Left lung (tissue), 10 donors: ENCODE results near the gene AVL9. TPM values are rescaled to one million over a fixed set of nuclear protein-coding genes. Genes with fewer than 3 reads are reported as not detected.
A peak's percentile ranks its signal among the peaks of the same experiment; 100 is the strongest.

ENCODE experiments used
- ATAC-seq: fragments of 200-7000 bp; cut with Tn5 transposase; one replicate; pipeline ENCODE4 v1.9.1; 2020; ENCODE audit warnings: moderate library complexity
- DNase-seq, 4 donors: peaks; one replicate each; pipeline ENCODE4 v3.0.0-alpha.2; 2013 to 2020
- H3K27ac ChIP-seq, 2 donors: fragments of 200-600 bp; sonication (generic) in 1 of 2; one replicate each; pipeline versions ENCODE4 v1.5.0 to v1.8.0; 2020 to 2021
- H3K27me3 ChIP-seq, 2 donors: fragments of 200-600 bp; sonication (generic) in 1 of 2; one replicate each; pipeline versions ENCODE4 v1.5.0 to v1.8.0; 2020 to 2021
- H3K36me3 ChIP-seq, 2 donors: fragments of 200-600 bp; sonication (generic) in 1 of 2; one replicate each; pipeline versions ENCODE4 v1.5.0 to v1.8.0; 2020 to 2021
- H3K4me1 ChIP-seq, 2 donors: fragments of 200-600 bp; one replicate each; pipeline ENCODE4 v1.8.0; 2021
- H3K4me3 ChIP-seq, 2 donors: fragments of 200-600 bp; sonication (generic) in 1 of 2; one replicate each; pipeline versions ENCODE4 v1.5.0 to v1.8.0; 2020 to 2021; ENCODE audit warnings: mild to moderate bottlenecking in 1 of 2
- H3K9me3 ChIP-seq, 2 donors: fragments of 200-600 bp; sonication (generic) in 1 of 2; one replicate each; pipeline versions ENCODE4 v1.5.0 to v1.8.0; 2020 to 2021
- intact Hi-C, 2 donors: fragments of 100-400 bp; cut with DNase I; formaldehyde crosslinking; loops; one replicate each; pipeline versions ENCODE4 v1.11.2 to v1.14.2; 2022
- polyA plus RNA-seq, 6 donors: library from polyadenylated mRNA; unstranded; fragments of 120-200 nt; gene quantifications; one replicate each; pipeline ENCODE4 v1.2.1, GENCODE V29; 2013; ENCODE audit not compliant: insufficient read length in 6 of 6
- total RNA-seq, 2 donors: library from RNA; stranded (reverse); fragmentation: NEBNext Ultra II Directional; extraction: Animal tissue kit (Norgen Biotek cat#: 25700); gene quantifications; one replicate each; pipeline ENCODE4 v1.2.1, GENCODE V29; 2021
- TF ChIP-seq, protein P1 (sequence below), 2 donors: fragments of 200-600 bp; sonication (generic) in 1 of 2; IDR thresholded peaks; one replicate each; pipeline versions ENCODE4 v1.5.0 to v1.8.0; 2021; ENCODE audit warnings: antibody characterized with exemption in 2 of 2
- donor health status: DM: no; HTN: yes; CAD: no.
- donor health status: DM: no; HTN: no; CAD: no.

AVL9 gene
- total and polyA plus RNA-seq, 8 donors: 27.6 to 44.2 (median 30.8) TPM

- Histone ChIP-seq H3K36me3 (peaks cover 0 to 92% of the 10 kb centered on the region in 2 donors), H3K27ac (peak overlapping the region in 1 of 2 donors; percentile 50), H3K4me1 (no peaks in the 10 kb centered on the region), H3K27me3 (no peaks in the 10 kb centered on the region), H3K4me3 (no peak overlapping the region), H3K9me3 (no peaks in the 10 kb centered on the region)
- TF ChIP-seq, protein P1, sequence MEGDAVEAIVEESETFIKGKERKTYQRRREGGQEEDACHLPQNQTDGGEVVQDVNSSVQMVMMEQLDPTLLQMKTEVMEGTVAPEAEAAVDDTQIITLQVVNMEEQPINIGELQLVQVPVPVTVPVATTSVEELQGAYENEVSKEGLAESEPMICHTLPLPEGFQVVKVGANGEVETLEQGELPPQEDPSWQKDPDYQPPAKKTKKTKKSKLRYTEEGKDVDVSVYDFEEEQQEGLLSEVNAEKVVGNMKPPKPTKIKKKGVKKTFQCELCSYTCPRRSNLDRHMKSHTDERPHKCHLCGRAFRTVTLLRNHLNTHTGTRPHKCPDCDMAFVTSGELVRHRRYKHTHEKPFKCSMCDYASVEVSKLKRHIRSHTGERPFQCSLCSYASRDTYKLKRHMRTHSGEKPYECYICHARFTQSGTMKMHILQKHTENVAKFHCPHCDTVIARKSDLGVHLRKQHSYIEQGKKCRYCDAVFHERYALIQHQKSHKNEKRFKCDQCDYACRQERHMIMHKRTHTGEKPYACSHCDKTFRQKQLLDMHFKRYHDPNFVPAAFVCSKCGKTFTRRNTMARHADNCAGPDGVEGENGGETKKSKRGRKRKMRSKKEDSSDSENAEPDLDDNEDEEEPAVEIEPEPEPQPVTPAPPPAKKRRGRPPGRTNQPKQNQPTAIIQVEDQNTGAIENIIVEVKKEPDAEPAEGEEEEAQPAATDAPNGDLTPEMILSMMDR (IDR thresholded peaks at IDR 0.05): no peak
- DNase-seq (no peak), ATAC-seq (no peak)
- intact Hi-C loops: no loop called here
Measured at GRCh38 chr7:32574626-32575025, 79.3 kb downstream of the AVL9 start.

DNA sequence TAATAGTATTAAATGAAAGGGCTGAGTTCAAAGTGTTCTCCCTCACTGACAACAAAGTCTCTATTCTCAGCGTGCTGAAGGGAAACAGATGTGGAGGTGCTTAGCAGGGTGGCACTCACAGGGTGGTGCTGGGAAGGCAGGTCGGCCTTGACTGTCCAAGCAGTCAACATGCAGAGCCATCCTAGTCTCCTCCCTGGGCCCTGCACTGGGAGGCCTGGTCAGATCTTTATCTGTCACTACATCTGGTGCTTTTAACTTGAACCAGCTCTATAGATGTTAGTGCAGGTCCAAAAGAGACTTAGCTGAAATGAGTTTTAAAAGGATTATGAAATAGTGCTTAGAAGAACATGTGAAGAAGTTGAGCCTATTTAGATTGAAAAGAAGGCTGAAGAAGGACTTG lies 82.1 kb downstream of the AVL9 start:
- DNase-seq: no peak

GRCh38 chr7:32579776-32580175 lies 84.5 kb downstream of the AVL9 start:
- TF ChIP-seq, protein P1 (IDR thresholded peaks at IDR 0.05): no peak
- Histone ChIP-seq H3K27ac (peak overlapping the region in 1 of 2 donors; percentile 37), H3K9me3 (no peaks in the 10 kb centered on the region), H3K36me3 (peaks cover 0 to 94% of the 10 kb centered on the region in 2 donors), H3K4me1 (no peaks in the 10 kb centered on the region), H3K27me3 (no peaks in the 10 kb centered on the region), H3K4me3 (no peak overlapping the region)
- DNase-seq: no peak
- no peak for ATAC-seq
- intact Hi-C loops: no loop called here

More for the DNA sequence above, 82.1 kb downstream of the AVL9 start:
- intact Hi-C loops: no loop called here
- Histone ChIP-seq H3K9me3 (no peaks in the 10 kb centered on the region), H3K4me3 (no peak overlapping the region), H3K27me3 (no peaks in the 10 kb centered on the region), H3K27ac (no peak overlapping the region), H3K36me3 (peaks cover 0 to 94% of the 10 kb centered on the region in 2 donors), H3K4me1 (no peaks in the 10 kb centered on the region)
- TF ChIP-seq, protein P1 (IDR thresholded peaks at IDR 0.05): no peak
- ATAC-seq: no peak

GRCh38 chr7:32580646-32581045 lies 85.4 kb downstream of the AVL9 start:
- Histone ChIP-seq H3K4me1 (no peaks in the 10 kb centered on the region), H3K27me3 (no peaks in the 10 kb centered on the region), H3K36me3 (peaks cover 0 to 94% of the 10 kb centered on the region in 2 donors), H3K4me3 (no peak overlapping the region), H3K27ac (no peak overlapping the region), H3K9me3 (no peaks in the 10 kb centered on the region)
- TF ChIP-seq, protein P1 (IDR thresholded peaks at IDR 0.05): no peak
- ATAC-seq: no peak
- intact Hi-C loops: no loop called here
- DNase-seq: no peak

- TF ChIP-seq, protein P1 (IDR thresholded peaks at IDR 0.05): no peak
- intact Hi-C loops: no loop called here
- no peak overlapping the region for H3K27ac ChIP-seq
- peaks cover 3 to 10% of the 10 kb centered on the region in 2 donors for H3K4me1 ChIP-seq
- H3K36me3 ChIP-seq: peaks cover 0 to 94% of the 10 kb centered on the region in 2 donors
- ATAC-seq (no peak), DNase-seq (no peak)
- H3K27me3 ChIP-seq: no peaks in the 10 kb centered on the region
- H3K4me3 ChIP-seq: no peak overlapping the region
- no peaks in the 10 kb centered on the region for H3K9me3 ChIP-seq
Measured at GRCh38 chr7:32582036-32582435, 86.7 kb downstream of the AVL9 start.
